Epithelial cell of esophagus (primary cell): ENCODE measurements around the gene IPO4.

Experiments used
- DNase-seq: peaks from one replicate; pipeline ENCODE4 v3.0.0; 2010; ENCODE audit warnings: low read depth
- H3K4me3 ChIP-seq: 2 replicates; pipeline ENCODE4 v1.5.1; 2011; ENCODE audit warnings: mild to moderate bottlenecking, low read length, control low read depth
- TF ChIP-seq, protein P1 (sequence below): IDR thresholded peaks from 2 replicates; pipeline ENCODE4 v1.5.1; 2011; ENCODE audit warnings: low read depth, mild to moderate bottlenecking, low read length, control low read depth, inconsistent platforms; ENCODE audit not compliant: insufficient read depth; ENCODE audit errors: missing control alignments

IPO4 gene

DNA sequence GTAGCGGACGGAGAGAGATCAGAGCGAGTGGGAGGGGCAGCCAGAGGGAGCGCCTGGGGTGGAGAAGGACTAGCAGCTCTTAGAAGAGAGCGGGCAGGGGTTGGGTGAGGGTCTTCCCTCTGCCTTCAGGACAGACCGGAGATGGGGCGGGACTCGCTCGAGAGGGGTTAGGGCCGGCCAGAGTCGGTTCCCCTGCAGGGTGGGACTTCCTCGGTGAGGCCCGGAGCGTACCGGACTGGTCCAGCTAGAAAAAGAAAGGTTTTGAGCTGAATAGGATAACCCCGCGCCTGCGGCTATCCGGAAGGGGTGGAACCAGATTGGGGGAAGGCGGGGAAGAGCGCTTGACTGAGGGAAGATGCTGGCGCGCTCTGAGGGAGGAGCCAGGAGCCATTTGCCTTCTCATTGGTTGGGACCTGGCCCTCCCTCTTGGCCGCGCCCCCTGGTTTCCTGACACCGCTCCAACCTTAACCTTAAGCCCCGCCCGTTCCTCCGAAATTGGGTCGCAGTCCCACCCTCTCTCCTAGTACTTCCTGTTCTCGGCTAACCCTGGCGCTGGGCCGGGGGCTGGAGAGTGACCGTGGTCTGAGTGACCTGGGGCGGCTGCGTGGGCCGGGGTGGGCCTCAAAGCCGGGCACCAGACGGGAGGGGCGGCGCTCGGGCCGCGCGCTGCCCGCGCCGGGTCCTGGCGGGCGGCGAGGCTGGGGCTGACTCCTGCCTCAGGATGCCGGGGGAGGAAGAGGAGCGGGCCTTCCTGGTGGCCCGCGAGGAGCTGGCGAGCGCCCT is 41.4 kb downstream of the IPO4 start, which contains the start of gene RNF31:
Gene RNF31, plus strand, starts transcription at position 521 of the 783 bp plus-strand sequence. Its CDS starts 201 bp downstream, at position 722.
- peak within 1 kb of the TSS; percentile 87 for H3K4me3 ChIP-seq
- TF ChIP-seq, protein P1, sequence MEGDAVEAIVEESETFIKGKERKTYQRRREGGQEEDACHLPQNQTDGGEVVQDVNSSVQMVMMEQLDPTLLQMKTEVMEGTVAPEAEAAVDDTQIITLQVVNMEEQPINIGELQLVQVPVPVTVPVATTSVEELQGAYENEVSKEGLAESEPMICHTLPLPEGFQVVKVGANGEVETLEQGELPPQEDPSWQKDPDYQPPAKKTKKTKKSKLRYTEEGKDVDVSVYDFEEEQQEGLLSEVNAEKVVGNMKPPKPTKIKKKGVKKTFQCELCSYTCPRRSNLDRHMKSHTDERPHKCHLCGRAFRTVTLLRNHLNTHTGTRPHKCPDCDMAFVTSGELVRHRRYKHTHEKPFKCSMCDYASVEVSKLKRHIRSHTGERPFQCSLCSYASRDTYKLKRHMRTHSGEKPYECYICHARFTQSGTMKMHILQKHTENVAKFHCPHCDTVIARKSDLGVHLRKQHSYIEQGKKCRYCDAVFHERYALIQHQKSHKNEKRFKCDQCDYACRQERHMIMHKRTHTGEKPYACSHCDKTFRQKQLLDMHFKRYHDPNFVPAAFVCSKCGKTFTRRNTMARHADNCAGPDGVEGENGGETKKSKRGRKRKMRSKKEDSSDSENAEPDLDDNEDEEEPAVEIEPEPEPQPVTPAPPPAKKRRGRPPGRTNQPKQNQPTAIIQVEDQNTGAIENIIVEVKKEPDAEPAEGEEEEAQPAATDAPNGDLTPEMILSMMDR = no peak
- DNase-seq = peak; percentile 100

DNA sequence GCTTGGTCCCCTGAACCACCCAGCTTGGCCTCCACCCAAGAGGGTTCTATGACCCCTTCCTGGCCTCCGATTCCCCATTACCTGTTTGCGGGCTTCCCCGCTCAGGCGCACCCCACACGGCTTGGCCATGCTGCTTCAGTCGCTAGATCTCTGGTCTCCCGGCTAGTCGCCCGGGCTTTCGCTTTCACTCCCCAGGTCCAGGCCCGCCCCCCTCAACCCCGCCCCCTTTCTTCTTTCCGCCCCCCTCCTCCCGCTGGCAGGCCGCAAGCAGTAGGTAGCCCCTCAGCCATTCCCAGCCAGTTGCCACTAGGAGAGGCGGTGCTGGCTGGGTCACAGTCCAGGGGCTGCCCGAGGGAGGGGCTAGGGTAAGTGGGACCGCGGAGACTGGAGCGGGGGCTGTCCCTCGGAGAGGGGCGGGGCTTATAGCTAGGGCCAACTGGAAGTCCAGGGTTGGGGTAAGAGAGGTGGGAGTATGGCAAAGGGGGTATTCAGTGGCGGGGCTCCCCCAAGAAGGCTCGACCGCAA is 42.1 kb downstream of the IPO4 start, which contains the start of gene PSME2:
Gene PSME2, minus strand, starts transcription at position 158 of the 525 bp plus-strand sequence. Its CDS starts 29 bp downstream, at position 129.
- DNase-seq = peak; percentile 97
- peak within 1 kb of the TSS; percentile 87 for H3K4me3 ChIP-seq
- TF ChIP-seq, protein P1 = no peak

DNA sequence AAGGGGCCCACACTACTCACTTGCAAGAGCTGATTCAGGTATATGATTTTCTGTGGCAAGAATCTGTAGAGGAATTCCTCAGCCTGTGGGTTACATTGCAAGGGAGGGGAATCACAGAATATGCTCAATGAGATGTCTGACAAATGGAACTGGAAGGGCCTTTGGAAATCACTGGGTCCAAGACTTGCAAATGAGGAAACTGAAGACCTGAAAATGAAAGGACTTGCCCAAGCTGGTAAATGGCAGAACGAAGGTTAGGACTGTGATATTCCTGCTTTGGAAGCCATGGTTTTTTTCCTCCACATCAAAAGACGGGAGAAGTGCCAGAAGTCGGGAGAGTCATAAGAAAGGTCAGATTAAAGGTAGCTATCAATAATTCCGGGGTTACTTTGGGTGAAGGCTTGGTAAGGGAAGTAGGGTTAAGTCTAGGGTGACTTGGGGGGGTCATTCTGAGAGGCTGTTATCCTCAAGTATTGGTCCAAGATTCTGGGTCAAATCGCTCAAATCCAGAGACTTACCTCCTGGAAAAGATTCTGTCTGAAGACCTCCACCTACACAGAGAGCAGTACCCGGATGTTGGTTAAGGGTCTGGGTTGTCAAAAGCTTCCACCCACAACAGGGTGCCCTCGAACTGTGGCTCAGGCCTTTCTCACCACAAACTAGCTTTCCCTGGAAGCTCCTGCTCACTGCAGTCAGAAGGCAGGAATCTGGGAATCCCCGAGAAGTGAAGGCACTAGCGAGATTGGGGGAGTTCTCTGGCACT is 42.7 kb downstream of the IPO4 start:
- TF ChIP-seq, protein P1 = no peak
- peak overlapping the region; percentile 87 for H3K4me3 ChIP-seq
- DNase-seq = no peak

DNA sequence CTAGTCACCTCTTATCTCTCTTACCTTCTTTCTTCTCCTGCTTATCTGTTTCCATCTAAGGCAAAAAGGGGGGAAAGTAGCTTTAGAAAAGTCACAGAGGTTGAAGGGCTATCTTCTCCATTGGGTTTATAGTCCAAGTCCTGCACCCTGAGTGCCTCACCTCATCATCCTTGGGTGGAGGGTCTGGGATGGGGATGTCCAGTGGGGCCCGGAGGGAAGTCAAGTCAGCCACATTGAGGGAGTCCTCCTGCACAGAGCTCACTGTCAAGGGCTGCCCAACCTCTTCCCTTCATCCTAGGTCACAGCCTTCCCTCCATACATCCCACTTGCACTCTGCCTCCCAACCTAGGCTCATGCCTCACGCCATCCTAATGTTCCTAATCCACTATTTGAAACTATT is 43.4 kb downstream of the IPO4 start:
- no peak for DNase-seq
- H3K4me3 ChIP-seq = no peak overlapping the region
- TF ChIP-seq, protein P1 = no peak

DNA sequence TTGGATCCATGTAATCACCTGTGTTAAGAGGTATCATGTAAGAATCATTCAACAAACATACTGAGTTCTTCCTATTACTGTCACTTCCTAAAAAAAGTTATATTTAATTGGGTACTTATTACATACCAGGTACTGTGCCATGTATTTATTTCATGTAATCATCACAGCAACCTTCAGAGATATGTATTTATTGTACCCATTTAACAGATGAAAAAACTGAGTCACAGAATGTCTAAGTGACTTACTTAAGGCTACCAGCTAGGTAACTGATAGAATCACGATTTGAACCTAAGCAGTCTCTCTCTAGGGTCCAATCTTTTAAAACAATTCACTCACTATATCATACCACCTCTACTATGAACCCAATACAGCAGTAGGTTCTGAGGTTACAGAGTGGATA is 44.2 kb downstream of the IPO4 start:
- no peak overlapping the region for H3K4me3 ChIP-seq
- TF ChIP-seq, protein P1 = no peak
- DNase-seq = no peak

DNA sequence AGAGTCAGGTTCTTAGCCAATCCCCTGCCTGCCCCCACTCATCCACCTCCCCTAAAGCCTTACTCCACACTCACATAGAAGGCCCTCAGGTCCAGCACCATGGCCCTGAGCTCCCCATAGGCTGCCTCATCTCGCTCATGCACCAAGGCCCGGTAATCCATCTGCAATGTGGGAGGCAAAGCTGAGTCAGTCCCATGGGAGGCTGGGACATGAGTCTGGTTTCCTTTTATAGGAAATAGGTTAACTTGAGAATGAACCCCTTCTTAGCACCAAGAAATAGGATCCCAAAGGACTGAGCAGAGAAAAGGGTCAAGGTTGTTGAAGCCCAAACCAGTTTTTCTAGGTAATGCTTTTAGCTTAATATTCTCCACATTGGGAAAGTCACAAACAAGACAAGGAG is 45.1 kb downstream of the IPO4 start:
- H3K4me3 ChIP-seq = no peak overlapping the region
- DNase-seq = no peak
- TF ChIP-seq, protein P1 = no peak
